NK-92 treated with Interleukin-12 subunit alpha and Interleukin-12 subunit beta, amount 100 ng/mL, for 24 hours (cell line): ENCODE results near the gene RGS10.
"Not testable (repeated sequence)": the region's sequence is repeated elsewhere in the genome, so short reads cannot be mapped to it uniquely, and the experiment has no call there.

Experiments
- DNase-seq: peaks from one replicate; lab custom pipeline; 2025; lab: John Stamatoyannopoulos, UW

RGS10 gene

GRCh38 chr10:119469325-119469707, 73.2 kb downstream of the RGS10 start:
- no peak for DNase-seq

GRCh38 chr10:119468542-119469324, 73.8 kb downstream of the RGS10 start:
- DNase-seq: no peak

GRCh38 chr10:119466655-119467054, 75.9 kb downstream of the RGS10 start:
- peak; percentile 9 for DNase-seq

- DNase-seq: no peak
Observed at GRCh38 chr10:119466076-119466475, 76.4 kb downstream of the RGS10 start.

GRCh38 chr10:119465085-119465484, 77.4 kb downstream of the RGS10 start:
- no peak for DNase-seq

GRCh38 chr10:119463195-119463594, 79.3 kb downstream of the RGS10 start:
- DNase-seq: not testable (repeated sequence)

- DNase-seq: no peak
Observed at GRCh38 chr10:119462773-119463172, 79.7 kb downstream of the RGS10 start.

- DNase-seq: no peak
Observed at GRCh38 chr10:119461923-119462322, 80.6 kb downstream of the RGS10 start.

GRCh38 chr10:119461380-119461779, 81.1 kb downstream of the RGS10 start:
- DNase-seq: no peak

GRCh38 chr10:119460369-119461195, 81.9 kb downstream of the RGS10 start:
- DNase-seq: no peak

GRCh38 chr10:119459681-119460340, 82.7 kb downstream of the RGS10 start:
- DNase-seq: no peak

- DNase-seq: no peak
Observed at GRCh38 chr10:119457966-119458766, 84.4 kb downstream of the RGS10 start.

GRCh38 chr10:119456435-119456810, 86.1 kb downstream of the RGS10 start:
- no peak for DNase-seq

- no peak for DNase-seq
Observed at GRCh38 chr10:119455609-119456434, 86.7 kb downstream of the RGS10 start.

- DNase-seq: no peak
Observed at GRCh38 chr10:119454990-119455389, 87.5 kb downstream of the RGS10 start.

GRCh38 chr10:119454316-119454715, 88.2 kb downstream of the RGS10 start:
- DNase-seq: no peak

- no peak for DNase-seq
Observed at GRCh38 chr10:119453313-119453712, 89.2 kb downstream of the RGS10 start.

- DNase-seq: no peak
Observed at GRCh38 chr10:119452396-119452795, 90.1 kb downstream of the RGS10 start.

- DNase-seq: no peak
Observed at GRCh38 chr10:119451300-119451896, 91.1 kb downstream of the RGS10 start.

- DNase-seq: no peak
Observed at GRCh38 chr10:119450606-119451299, 91.8 kb downstream of the RGS10 start.
